HG03280 (cell line): ENCODE results near the gene PRSS2.

Experiments
- ATAC-seq: cut with Tn5 transposase; IDR thresholded peaks from one replicate; pipeline ENCODE4 v1.9.1; 2021; ENCODE audit warnings: mild to moderate bottlenecking, moderate library complexity; ENCODE audit not compliant: unreplicated experiment

Gene PRSS2

DNA sequence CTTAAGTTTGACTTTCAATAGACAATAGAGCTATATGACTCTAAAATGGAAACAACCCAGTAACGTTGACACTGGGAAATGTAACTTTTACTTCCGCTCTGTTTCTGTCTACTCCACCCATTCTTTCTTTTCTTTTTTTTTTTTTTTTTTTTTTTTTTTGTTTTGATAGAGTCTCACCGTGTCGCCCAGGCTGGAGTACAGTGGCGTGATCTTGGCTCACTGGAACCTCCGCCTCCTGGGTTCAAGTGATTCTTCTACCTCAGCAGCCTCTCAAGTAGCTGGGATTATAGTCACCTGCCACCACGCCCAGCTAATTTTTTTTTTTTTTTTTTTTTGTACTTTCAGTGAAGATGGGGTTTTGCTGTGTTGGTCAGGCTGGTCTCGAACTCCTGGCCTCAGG, 13.9 kb downstream of the PRSS2 start:
- ATAC-seq: no peak

DNA sequence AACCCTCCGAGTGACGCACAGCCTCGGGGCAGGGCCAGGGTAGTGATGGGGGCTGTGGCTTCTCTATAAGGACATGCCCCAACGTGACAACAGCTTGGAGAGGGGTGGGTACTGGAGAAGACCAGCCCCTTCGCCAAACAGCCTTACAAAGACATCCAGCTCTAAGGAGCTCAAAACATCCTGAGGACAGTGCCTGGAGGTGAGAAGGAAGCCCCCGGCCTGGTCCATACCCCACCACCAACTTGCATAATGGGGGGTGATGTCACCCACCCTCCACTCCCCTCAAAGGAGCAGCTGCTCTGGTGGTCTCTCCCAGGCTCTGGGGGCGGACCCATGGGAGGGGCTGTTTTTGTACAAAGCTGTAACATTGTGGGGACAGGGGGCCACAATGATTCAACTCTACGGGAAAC, 15.1 kb downstream of the PRSS2 start:
- no peak for ATAC-seq

DNA sequence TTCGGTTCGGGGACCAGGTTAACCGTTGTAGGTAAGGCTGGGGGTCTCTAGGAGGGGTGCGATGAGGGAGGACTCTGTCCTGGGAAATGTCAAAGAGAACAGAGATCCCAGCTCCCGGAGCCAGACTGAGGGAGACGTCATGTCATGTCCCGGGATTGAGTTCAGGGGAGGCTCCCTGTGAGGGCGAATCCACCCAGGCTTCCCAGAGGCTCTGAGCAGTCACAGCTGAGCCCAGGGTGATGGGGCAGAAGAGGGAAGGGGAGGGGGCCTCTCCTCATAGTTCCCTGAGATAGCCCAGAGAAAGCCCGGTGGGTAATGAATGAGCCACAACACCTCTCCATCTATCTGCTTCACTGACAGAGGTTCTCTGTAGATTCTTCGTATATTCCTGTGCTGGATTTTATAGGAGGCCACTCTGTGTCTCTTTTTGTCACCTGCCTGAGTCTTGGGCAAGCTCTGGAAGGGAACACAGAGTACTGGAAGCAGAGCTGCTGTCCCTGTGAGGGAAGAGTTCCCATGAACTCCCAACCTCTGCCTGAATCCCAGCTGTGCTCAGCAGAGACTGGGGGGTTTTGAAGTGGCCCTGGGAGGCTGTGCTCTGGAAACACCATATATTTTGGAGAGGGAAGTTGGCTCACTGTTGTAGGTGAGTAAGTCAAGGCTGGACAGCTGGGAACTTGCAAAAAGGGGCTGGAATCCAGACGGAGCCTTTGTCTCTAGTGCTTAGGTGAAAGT, 16.4 kb downstream of the PRSS2 start:
- ATAC-seq: no peak

DNA sequence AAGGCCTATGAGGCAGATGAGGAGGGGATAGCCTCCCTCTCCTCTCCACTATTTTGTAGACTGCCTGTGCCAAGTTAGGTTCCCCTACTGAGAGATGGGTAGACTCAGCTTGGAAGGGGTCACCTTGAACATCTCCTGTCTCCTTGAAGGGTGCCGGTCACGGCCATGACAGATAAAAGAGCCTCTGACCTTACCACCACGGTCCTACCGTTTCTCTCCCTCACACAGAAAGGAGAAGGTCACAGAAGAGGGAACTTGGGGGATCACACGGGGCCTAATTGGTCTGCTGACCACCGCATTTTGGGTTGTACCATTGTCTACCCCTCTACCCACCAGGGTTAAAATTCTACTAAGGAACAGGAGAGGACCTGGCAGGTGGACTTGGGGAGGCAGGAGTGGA, 17.0 kb downstream of the PRSS2 start:
- ATAC-seq: no peak

DNA sequence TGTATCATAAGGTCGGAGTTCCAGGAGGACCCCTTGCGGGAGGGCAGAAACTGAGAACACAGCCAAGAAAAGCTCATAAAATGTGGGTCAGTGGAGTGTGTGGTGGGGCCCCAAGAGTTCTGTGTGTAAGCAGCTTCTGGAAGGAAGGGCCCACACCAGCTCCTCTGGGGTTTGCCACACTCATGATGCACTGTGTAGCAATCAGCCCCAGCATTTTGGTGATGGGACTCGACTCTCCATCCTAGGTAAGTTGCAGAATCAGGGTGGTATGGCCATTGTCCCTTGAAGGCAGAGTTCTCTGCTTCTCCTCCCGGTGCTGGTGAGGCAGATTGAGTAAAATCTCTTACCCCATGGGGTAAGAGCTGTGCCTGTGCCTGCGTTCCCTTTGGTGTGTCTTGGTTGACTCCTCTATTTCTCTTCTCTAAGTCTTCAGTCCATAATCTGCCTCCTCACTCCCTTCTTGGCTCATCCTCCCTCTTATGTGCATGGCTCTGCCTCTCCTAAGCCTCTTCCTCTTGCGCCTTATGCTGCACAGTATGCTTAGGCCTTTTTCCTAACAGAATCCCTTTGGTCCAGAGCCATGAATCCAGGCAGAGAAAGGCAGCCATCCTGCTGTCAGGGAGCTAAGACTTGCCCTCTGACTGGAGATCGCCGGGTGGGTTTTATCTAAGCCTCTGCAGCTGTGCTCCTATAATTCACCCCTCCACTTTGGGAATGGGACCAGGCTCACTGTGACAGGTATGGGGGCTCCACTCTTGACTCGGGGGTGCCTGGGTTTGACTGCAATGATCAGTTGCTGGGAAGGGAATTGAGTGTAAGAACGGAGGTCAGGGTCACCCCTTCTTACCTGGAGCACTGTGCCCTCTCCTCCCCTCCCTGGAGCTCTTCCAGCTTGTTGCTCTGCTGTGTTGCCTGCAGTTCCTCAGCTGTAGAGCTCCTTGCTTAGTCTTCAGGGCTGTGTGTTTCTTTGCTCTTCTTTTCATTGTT, 17.8 kb downstream of the PRSS2 start:
- ATAC-seq: no peak

DNA sequence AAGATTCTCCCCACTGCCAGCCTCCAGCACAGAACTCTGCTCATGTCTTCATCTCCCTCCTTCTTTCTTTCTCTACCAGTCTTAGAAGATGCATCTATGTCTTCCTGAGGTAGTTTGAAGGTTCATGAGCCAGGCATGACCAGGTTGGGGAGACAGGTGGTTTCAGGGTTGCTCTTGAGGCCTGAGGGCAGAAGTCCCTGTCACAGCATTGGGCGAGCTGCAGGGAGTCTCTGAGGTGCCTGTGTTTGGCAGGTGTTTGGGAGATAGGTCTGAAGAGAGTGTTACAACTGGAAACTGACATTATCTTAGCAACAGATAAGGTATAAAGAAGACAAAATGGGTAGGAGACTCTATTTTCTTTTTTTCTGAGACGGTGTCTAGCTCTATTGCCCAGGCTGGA, 18.7 kb downstream of the PRSS2 start:
- no peak for ATAC-seq

DNA sequence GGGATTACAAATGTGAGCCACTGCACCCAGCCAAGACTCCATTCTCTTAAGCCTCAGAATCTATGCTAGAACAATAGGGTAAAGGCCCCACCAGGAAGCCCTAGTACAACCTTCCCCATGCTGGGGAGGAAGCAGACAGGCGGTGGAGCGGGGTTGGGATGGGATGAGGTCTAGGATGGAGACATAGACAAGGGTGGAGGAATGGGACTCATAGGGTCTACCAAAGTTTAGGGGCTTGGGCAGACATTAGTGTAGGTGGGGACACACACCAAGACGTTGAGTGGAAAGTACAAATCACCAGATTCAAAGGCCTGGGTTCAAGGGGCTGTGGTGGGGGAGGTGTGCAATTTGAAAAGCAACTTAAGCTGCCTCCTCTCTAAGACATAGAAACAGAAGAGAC, 19.3 kb downstream of the PRSS2 start:
- ATAC-seq: no peak

DNA sequence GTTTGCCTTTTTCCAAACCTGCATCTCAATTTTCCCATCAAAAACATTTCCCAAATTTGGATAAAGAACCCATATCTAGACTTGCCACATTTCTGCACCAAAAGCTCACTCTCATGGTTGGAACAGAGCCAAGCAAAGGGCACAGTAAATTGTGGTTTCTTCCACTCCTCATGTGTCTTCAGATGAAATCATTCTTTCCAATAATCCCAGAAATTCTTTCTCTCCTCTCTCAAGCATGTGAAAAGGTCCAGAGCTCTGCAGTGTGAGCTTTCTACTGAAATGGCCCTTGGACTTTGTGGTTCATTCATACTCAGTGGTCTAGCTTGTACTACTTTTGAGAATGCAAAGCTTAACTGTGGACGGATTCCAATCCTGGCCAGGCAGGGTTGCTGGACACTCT, 19.8 kb downstream of the PRSS2 start:
- no peak for ATAC-seq

DNA sequence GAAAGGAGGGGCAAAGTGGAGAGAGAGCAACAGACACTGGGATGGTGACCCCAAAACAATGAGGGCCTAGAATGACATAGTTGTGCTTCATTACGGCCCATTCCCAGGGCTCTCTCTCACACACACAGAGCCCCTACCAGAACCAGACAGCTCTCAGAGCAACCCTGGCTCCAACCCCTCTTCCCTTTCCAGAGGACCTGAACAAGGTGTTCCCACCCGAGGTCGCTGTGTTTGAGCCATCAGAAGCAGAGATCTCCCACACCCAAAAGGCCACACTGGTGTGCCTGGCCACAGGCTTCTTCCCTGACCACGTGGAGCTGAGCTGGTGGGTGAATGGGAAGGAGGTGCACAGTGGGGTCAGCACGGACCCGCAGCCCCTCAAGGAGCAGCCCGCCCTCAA, 20.7 kb downstream of the PRSS2 start:
- ATAC-seq: no peak

DNA sequence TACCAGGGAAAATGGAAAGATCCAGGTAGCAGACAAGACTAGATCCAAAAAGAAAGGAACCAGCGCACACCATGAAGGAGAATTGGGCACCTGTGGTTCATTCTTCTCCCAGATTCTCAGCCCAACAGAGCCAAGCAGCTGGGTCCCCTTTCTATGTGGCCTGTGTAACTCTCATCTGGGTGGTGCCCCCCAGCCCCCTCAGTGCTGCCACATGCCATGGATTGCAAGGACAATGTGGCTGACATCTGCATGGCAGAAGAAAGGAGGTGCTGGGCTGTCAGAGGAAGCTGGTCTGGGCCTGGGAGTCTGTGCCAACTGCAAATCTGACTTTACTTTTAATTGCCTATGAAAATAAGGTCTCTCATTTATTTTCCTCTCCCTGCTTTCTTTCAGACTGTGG, 21.4 kb downstream of the PRSS2 start:
- no peak for ATAC-seq

DNA sequence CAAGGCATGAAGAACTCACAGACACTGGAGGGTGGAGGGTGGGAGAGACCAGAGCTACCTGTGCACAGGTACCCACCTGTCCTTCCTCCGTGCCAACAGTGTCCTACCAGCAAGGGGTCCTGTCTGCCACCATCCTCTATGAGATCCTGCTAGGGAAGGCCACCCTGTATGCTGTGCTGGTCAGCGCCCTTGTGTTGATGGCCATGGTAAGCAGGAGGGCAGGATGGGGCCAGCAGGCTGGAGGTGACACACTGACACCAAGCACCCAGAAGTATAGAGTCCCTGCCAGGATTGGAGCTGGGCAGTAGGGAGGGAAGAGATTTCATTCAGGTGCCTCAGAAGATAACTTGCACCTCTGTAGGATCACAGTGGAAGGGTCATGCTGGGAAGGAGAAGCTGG, 21.8 kb downstream of the PRSS2 start:
- ATAC-seq: no peak

DNA sequence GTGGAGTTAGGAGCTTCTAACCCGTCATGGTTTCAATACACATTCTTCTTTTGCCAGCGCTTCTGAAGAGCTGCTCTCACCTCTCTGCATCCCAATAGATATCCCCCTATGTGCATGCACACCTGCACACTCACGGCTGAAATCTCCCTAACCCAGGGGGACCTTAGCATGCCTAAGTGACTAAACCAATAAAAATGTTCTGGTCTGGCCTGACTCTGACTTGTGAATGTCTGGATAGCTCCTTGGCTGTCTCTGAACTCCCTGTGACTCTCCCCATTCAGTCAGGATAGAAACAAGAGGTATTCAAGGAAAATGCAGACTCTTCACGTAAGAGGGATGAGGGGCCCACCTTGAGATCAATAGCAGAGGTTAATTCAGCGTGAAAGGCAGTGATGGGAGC, 22.4 kb downstream of the PRSS2 start:
- no peak for ATAC-seq

DNA sequence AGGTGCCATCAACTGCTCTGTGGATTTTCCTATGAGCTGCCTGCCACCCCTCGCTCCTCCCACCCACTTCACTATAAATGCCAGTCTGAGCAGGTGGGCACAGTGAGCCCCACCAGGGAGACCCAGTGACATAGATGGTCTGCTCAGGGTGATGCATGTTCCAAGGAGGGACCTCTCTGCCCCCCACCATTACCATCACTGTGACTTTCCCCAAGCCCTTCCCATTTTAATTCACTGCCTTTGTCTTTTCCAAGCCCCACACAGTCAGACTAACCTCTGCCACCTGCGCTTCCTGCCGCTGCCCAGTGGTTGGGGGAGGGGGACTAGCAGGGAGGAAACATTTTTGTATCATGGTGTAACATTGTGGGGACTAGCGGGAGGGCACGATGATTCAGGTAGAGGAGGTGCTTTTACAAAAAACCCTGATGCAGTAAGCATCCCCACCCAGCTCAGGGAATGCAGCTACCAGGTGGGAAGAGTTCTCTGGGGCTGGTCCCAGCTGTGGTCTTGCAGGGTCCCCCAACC, 24.6 kb downstream of the PRSS2 start:
- no peak for ATAC-seq

DNA sequence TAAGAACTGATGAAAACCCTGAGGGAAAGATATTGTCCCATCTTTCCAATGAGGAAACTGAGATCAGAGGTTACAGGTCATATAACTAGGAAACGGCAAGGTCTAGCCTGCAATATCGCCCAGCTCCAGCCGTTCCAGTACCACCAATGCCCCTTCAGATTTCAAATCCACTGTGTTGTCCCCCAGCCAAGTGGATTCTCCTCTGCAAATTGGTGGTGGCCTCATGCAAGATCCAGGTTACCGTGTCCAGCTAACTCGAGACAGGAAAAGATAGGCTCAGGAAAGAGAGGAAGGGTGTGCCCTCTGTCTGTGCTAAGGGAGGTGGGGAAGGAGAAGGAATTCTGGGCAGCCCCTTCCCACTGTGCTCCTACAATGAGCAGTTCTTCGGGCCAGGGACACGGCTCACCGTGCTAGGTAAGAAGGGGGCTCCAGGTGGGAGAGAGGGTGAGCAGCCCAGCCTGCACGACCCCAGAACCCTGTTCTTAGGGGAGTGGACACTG, 25.3 kb downstream of the PRSS2 start:
- no peak for ATAC-seq

DNA sequence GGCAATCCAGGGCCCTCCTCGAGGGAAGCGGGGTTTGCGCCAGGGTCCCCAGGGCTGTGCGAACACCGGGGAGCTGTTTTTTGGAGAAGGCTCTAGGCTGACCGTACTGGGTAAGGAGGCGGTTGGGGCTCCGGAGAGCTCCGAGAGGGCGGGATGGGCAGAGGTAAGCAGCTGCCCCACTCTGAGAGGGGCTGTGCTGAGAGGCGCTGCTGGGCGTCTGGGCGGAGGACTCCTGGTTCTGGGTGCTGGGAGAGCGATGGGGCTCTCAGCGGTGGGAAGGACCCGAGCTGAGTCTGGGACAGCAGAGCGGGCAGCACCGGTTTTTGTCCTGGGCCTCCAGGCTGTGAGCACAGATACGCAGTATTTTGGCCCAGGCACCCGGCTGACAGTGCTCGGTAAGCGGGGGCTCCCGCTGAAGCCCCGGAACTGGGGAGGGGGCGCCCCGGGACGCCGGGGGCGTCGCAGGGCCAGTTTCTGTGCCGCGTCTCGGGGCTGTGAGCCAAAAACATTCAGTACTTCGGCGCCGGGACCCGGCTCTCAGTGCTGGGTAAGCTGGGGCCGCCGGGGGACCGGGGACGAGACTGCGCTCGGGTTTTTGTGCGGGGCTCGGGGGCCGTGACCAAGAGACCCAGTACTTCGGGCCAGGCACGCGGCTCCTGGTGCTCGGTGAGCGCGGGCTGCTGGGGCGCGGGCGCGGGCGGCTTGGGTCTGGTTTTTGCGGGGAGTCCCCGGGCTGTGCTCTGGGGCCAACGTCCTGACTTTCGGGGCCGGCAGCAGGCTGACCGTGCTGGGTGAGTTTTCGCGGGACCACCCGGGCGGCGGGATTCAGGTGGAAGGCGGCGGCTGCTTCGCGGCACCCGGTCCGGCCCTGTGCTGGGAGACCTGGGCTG, 26.0 kb downstream of the PRSS2 start:
- peak; percentile 41 for ATAC-seq

DNA sequence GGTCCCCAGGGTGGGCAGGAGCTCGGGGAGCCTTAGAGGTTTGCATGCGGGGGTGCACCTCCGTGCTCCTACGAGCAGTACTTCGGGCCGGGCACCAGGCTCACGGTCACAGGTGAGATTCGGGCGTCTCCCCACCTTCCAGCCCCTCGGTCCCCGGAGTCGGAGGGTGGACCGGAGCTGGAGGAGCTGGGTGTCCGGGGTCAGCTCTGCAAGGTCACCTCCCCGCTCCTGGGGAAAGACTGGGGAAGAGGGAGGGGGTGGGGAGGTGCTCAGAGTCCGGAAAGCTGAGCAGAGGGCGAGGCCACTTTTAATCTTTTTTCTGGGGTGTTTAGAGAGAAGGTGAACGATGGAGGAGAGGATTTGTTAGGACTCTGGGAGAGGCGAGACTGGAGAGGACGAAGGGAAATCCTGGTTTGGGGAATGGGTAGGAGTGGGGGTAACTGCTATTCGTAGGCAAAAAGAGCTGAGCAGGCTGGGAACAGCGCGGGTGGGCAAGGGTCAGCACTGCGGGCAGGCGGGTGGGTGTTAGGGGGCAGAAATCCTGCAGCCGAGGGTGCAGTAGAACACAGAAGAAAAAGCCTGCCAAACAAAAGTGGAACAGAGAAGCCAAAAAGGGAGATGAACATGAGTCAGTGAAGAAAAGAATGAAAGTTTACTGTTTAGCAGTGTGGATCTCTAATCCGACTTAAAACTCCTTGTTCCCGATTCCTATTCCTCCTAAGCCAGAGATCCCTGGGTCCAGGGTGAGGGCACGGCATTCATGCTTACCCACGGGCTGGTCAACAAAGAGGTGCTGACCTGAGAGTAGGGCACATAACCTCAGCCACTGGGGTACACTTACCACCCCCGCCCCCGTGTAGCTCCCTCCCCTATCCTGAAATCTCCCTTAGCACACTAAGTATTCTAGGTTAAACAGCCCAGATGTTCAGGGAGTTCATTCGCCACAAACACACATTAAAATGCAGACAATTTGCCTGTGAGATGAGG, 26.9 kb downstream of the PRSS2 start:
- ATAC-seq: peak; percentile 29

DNA sequence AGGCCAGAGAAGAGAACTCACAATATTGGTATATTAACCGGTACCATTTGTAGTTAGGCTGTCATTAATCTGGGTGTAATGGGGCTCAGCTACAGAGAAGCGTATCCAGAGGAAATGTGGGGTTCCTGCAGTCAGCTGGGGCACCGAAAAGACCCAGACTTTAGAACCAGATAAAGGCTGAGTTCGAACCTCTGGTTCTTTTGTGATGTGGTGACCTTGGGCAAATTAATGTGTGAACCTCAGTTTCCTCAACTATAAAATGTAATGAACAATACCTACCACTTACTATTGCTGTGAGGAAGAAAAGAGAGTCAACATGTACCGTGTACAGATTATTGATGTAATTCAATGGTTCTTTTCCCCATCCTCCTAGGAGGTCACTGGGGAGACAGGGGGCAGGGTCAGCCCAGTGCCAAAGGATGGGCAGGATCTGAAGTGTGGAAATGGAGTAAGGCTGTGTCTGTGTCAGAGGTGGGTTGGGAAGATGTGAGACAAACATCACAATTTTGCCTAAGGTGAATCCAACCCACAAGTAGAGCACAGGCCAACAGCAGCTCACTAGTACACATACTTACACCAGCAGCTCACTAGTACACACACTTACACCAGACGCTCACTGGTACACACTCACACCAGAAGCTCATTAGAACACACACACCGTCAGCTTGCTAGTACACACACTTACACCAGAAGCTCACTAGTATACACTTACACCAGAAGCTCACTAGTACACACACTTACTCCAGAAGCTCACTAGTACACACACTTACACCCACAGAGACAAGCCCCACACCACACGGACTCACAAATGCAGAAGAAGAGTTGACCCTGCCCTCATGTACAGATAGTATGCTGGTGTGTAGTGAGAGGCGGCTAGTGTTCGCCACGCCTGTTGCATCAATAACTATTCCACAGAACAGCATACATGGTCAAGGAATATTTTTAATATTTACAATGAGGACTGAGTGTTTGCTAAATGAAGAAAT, 28.0 kb downstream of the PRSS2 start:
- no peak for ATAC-seq

DNA sequence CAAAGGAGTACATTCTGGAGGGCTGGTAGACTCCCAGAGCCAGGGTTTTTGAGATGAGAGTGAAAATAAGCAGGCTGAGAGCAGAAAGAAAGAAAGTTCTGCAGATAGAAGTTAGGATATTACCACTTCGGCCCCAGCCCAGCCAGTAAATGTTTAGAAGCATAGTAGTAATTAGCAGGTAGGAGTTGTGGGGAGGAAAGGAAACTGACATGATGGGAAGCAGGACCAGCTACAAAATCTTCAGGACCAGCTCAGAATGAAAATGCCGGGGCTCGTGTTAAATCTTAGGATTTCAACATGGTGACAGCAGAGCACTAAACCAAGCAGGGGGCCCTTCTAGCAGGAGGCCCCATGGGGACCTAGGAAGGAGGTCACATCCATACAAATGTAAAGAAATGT, 28.7 kb downstream of the PRSS2 start:
- ATAC-seq: no peak
